ENCODE measurements around the gene RPP25L.

GRCh38 chr9:34577400-34578240 is 34.3 kb downstream of the RPP25L start:
- TF ChIP-seq, protein P1, sequence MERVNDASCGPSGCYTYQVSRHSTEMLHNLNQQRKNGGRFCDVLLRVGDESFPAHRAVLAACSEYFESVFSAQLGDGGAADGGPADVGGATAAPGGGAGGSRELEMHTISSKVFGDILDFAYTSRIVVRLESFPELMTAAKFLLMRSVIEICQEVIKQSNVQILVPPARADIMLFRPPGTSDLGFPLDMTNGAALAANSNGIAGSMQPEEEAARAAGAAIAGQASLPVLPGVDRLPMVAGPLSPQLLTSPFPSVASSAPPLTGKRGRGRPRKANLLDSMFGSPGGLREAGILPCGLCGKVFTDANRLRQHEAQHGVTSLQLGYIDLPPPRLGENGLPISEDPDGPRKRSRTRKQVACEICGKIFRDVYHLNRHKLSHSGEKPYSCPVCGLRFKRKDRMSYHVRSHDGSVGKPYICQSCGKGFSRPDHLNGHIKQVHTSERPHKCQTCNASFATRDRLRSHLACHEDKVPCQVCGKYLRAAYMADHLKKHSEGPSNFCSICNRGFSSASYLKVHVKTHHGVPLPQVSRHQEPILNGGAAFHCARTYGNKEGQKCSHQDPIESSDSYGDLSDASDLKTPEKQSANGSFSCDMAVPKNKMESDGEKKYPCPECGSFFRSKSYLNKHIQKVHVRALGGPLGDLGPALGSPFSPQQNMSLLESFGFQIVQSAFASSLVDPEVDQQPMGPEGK (CRISPR knock-in tag; IDR thresholded peaks at IDR 0.05; ENCODE audit: borderline replicate concordance), result no peak
- TF ChIP-seq ZNF224 (CRISPR knock-in tag; IDR thresholded peaks at IDR 0.05) (no peak), NRF1 (conservative IDR thresholded peaks at IDR 0.05 in 1 of 2, IDR thresholded peaks at IDR 0.05 in 1 of 2) (no peak), SP1 (CRISPR knock-in tag; IDR thresholded peaks at IDR 0.05) (no peak), BRF1 (IDR thresholded peaks at IDR 0.05; ENCODE audit: borderline replicate concordance, extremely low read depth, insufficient read length) (no peak), ZNF561 (CRISPR knock-in tag; conservative IDR thresholded peaks at IDR 0.05) (no peak), TEAD4 (IDR thresholded peaks at IDR 0.05; ENCODE audit: low read length) (no peak), TEAD4 (CRISPR knock-in tag; IDR thresholded peaks at IDR 0.05; ENCODE audit: borderline replicate concordance) (no peak), SRF (CRISPR knock-in tag; IDR thresholded peaks at IDR 0.05) (no peak), ZNF431 (CRISPR knock-in tag; IDR thresholded peaks at IDR 0.05) (no peak), ZNF589 (CRISPR knock-in tag; IDR thresholded peaks at IDR 0.05; ENCODE audit: low read depth) (no peak), CBFB (CRISPR knock-in tag; IDR thresholded peaks at IDR 0.05) (no peak)
- TF ChIP-seq, protein P2, sequence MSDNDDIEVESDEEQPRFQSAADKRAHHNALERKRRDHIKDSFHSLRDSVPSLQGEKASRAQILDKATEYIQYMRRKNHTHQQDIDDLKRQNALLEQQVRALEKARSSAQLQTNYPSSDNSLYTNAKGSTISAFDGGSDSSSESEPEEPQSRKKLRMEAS (CRISPR knock-in tag; IDR thresholded peaks at IDR 0.05), result no peak
- TF ChIP-seq, protein P3, sequence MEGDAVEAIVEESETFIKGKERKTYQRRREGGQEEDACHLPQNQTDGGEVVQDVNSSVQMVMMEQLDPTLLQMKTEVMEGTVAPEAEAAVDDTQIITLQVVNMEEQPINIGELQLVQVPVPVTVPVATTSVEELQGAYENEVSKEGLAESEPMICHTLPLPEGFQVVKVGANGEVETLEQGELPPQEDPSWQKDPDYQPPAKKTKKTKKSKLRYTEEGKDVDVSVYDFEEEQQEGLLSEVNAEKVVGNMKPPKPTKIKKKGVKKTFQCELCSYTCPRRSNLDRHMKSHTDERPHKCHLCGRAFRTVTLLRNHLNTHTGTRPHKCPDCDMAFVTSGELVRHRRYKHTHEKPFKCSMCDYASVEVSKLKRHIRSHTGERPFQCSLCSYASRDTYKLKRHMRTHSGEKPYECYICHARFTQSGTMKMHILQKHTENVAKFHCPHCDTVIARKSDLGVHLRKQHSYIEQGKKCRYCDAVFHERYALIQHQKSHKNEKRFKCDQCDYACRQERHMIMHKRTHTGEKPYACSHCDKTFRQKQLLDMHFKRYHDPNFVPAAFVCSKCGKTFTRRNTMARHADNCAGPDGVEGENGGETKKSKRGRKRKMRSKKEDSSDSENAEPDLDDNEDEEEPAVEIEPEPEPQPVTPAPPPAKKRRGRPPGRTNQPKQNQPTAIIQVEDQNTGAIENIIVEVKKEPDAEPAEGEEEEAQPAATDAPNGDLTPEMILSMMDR (IDR thresholded peaks at IDR 0.05 in 2 of 3, conservative IDR thresholded peaks at IDR 0.05 in 1 of 3; ENCODE audit: insufficient read depth in 2 of 3, low read depth in 1 of 3, low read length in 3 of 3), result no peak

Measured in K562 (cell line).